ENCODE measurements around the gene CYTH3. TPM values are rescaled to one million over a fixed set of nuclear protein-coding genes. Genes with fewer than 3 reads are reported as not detected.

Gene CYTH3
- total and polyA plus RNA-seq, 2 of the 8 experiments (the other 6 are each of a cell fraction or from before 2014, with no cell fraction given), result 10.3 to 11.9 TPM

DNA sequence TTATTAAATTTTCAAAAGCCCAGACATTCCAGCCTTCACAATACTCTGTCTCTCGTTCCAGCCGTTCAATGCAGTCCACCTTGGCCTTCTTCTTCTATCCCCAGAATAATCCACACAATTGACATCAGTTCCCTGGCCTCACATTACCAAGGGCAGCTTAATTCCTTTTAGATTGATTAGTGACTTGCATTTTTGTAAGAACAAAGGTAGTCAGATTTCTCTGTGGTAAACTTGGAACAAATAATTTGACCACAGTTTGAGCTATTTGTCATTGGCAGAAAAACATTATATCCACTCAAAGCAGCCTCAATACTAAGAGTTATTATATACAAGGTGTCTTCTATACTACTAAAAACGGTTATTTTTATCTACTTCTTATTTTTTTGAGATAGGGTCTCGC, 5.1 kb upstream of the CYTH3 start:
- H4K5ac ChIP-seq (ENCODE audit: insufficient read length, low read depth, low read length), result no peak overlapping the region
- peaks cover 2 to 5% (median 3%) of the 10 kb centered on the region in 4 experiments; a peak in 3 of 7 replicates for H3K4me1 ChIP-seq (replicated peaks in 1 of 4; ENCODE audit: control insufficient read depth in 3 of 4, insufficient read depth in 4 of 4, low read length in 3 of 4)
- no peaks in the 10 kb centered on the region for H3K36me3 ChIP-seq (ENCODE audit: control insufficient read depth in 2 of 4, insufficient read depth in 4 of 4, low read length in 3 of 4)
- H2BK20ac ChIP-seq (ENCODE audit: low read length), result no peak overlapping the region
- no peak overlapping the region for H3K4me3 ChIP-seq (ENCODE audit: extremely low read depth in 1 of 4, insufficient read depth in 2 of 4, low read depth in 3 of 4, low read length in 4 of 4)
- H2BK120ac ChIP-seq (replicated peaks; ENCODE audit: low read depth, low read length), result no peak overlapping the region
- ChIA-PET CTCF (ENCODE audit: partially characterized antibody) (interaction anchor here (0.9 to 1.7 kb wide), 2 partner anchors 41 to 44 kb away, joined by 4 to 5 read pairs; no protein-coding TSS in a partner anchor), POLR2A (ENCODE audit: partially characterized antibody) (no interaction called here)
- H3K4me2 ChIP-seq (ENCODE audit: insufficient read depth in 1 of 2, low read depth in 2 of 2, low read length in 2 of 2), result no peak overlapping the region
- H3K23me2 ChIP-seq (ENCODE audit: low read depth, low read length), result peaks cover 5% of the 10 kb centered on the region; the same call in 1 of the 2 replicates
- H2BK5ac ChIP-seq (ENCODE audit: low read depth, low read length), result no peak overlapping the region
- 85% methylated on average over 4 of the region's 4 CpGs; no CpG with 5 or more reads in 1 of the 2 experiments for WGBS, 2 experiments (ENCODE audit: extremely low coverage in 1 of 2, insufficient coverage in 1 of 2, insufficient read length in 1 of 2, insufficient replicate concordance in 2 of 2, low coverage in 1 of 2, low lambda C conversion rate in 2 of 2, missing lambda C conversion rate in 1 of 2)
- H3K9ac ChIP-seq (replicated peaks in 1 of 4; ENCODE audit: extremely low read depth in 1 of 4, low read depth in 3 of 4, low read length in 3 of 4), result no peak overlapping the region
- no peaks in the 10 kb centered on the region for H3K79me2 ChIP-seq (ENCODE audit: control insufficient read depth in 1 of 2, insufficient read depth in 2 of 2, low read length in 2 of 2)
- no peak overlapping the region for H3K4ac ChIP-seq (replicated peaks; ENCODE audit: insufficient read length, low read depth, low read length)
- no peak overlapping the region for H2AK5ac ChIP-seq (ENCODE audit: low read depth, low read length)
- H3K14ac ChIP-seq (ENCODE audit: insufficient read length), result no peak overlapping the region
- H3K27ac ChIP-seq (ENCODE audit: low read depth, low read length), result no peak overlapping the region
- H2BK15ac ChIP-seq (ENCODE audit: low read length), result no peak overlapping the region
- H3K9me3 ChIP-seq (ENCODE audit: insufficient read depth in 2 of 2, low read depth in 1 of 2, low read length in 1 of 2), result no peaks in the 10 kb centered on the region
- no peak overlapping the region for H3K23ac ChIP-seq (ENCODE audit: insufficient read length)
- H4K8ac ChIP-seq (ENCODE audit: extremely low read depth, insufficient read depth, low read length), result no peak overlapping the region
- no peaks in the 10 kb centered on the region for H3K27me3 ChIP-seq (replicated peaks in 1 of 4; ENCODE audit: control insufficient read depth in 3 of 4, extremely low read depth in 1 of 4, insufficient read depth in 3 of 4, low read length in 3 of 4)
- H4K20me1 ChIP-seq (replicated peaks in 1 of 2; ENCODE audit: control insufficient read depth in 1 of 2, insufficient read depth in 2 of 2, low read length in 2 of 2), result no peaks in the 10 kb centered on the region
- FAIRE-seq (no peak), DNase-seq (ENCODE audit: low read depth in 1 of 2, low spot score in 2 of 2) (no peak)
- no peaks in the 10 kb centered on the region for H3K79me1 ChIP-seq (ENCODE audit: low read depth, low read length)
- no peak overlapping the region for H2AFZ ChIP-seq (ENCODE audit: low read length)
- no peak overlapping the region for H2BK12ac ChIP-seq (ENCODE audit: low read depth, low read length)
- H3K56ac ChIP-seq (replicated peaks; ENCODE audit: insufficient read length, low read depth, low read length), result no peak overlapping the region
- no peak overlapping the region for H3K18ac ChIP-seq (ENCODE audit: extremely low read depth, low read length)
- H4K91ac ChIP-seq (replicated peaks; ENCODE audit: insufficient read length, low read length), result no peak overlapping the region
- TF ChIP-seq CHD1 (IDR thresholded peaks at IDR 0.05; ENCODE audit: low read depth, low read length) (no peak), BRCA1 (IDR thresholded peaks at IDR 0.05; ENCODE audit: low read depth, low read length) (no peak), GABPA (IDR thresholded peaks at IDR 0.05; ENCODE audit: borderline replicate concordance, insufficient read depth, low read length) (no peak), RAD21 (IDR thresholded peaks at IDR 0.05 in 1 of 2, conservative IDR thresholded peaks at IDR 0.05 in 1 of 2; ENCODE audit: low read depth in 2 of 2, low read length in 2 of 2) (no peak), CBX8 (IDR thresholded peaks at IDR 0.05; ENCODE audit: borderline replicate concordance, low read depth, low read length) (no peak), JUN (IDR thresholded peaks at IDR 0.05; ENCODE audit: low read depth, low read length) (no peak), KDM4A (IDR thresholded peaks at IDR 0.05; ENCODE audit: low read depth, low read length, severe bottlenecking) (no peak), KDM5A (IDR thresholded peaks at IDR 0.05; ENCODE audit: low read length) (no peak), CTCF (IDR thresholded peaks at IDR 0.05; ENCODE audit: control extremely low read depth in 1 of 3, insufficient read depth in 1 of 3, low read depth in 1 of 3, low read length in 3 of 3) (no peak), SIX5 (IDR thresholded peaks at IDR 0.05; ENCODE audit: low read depth, low read length) (no peak), BACH1 (IDR thresholded peaks at IDR 0.05; ENCODE audit: low read length) (no peak), BCL11A (IDR thresholded peaks at IDR 0.05; ENCODE audit: low read depth in 2 of 2, low read length in 2 of 2) (no peak)

Measured in H1 (cell line).